NK-92 (cell line): ENCODE data around the gene CNOT6L.
"Not testable (repeated sequence)": the region's sequence is repeated elsewhere in the genome, so short reads cannot be mapped to it uniquely, and the experiment has no call there.

Experiments
- DNase-seq: peaks from one replicate; lab custom pipeline; 2025; ENCODE audit not compliant: unreplicated experiment; lab: John Stamatoyannopoulos, UW

Gene CNOT6L

GRCh38 chr4:77818602-77819403, at the start of gene CNOT6L:
Gene CNOT6L (minus strand): TSS chr4:77819368. CDS start chr4:77819308, 60 bp downstream.
- DNase-seq = no peak

- DNase-seq = no peak
These were observed 46.1 kb upstream of the CNOT6L start for GRCh38 chr4:77865259-77865658.

- not testable (repeated sequence) for DNase-seq
These were observed 44.2 kb upstream of the CNOT6L start for GRCh38 chr4:77863341-77863740.

- DNase-seq = peak; percentile 41
These were observed 43.5 kb upstream of the CNOT6L start, which contains the start of gene MRPL1 for GRCh38 chr4:77862478-77863216. Gene MRPL1 (plus strand): TSS chr4:77862830. CDS start chr4:77862849, 19 bp downstream.

GRCh38 chr4:77861495-77861894, 42.3 kb upstream of the CNOT6L start:
- DNase-seq = no peak

- DNase-seq = no peak
These were observed 40.1 kb upstream of the CNOT6L start for GRCh38 chr4:77859256-77859655.

GRCh38 chr4:77856152-77856551, 37.0 kb upstream of the CNOT6L start:
- no peak for DNase-seq

- DNase-seq = no peak
These were observed 35.4 kb upstream of the CNOT6L start for GRCh38 chr4:77854431-77855111.

GRCh38 chr4:77852892-77853495, 33.8 kb upstream of the CNOT6L start:
- no peak for DNase-seq

GRCh38 chr4:77849278-77849965, 30.3 kb upstream of the CNOT6L start:
- no peak for DNase-seq

GRCh38 chr4:77848508-77848907, 29.3 kb upstream of the CNOT6L start:
- DNase-seq = no peak

GRCh38 chr4:77845929-77846328, 26.8 kb upstream of the CNOT6L start:
- DNase-seq = no peak

- no peak for DNase-seq
These were observed 26.2 kb upstream of the CNOT6L start for GRCh38 chr4:77845400-77845799.

- no peak for DNase-seq
These were observed 25.2 kb upstream of the CNOT6L start for GRCh38 chr4:77844363-77844762.

GRCh38 chr4:77843628-77844027, 24.5 kb upstream of the CNOT6L start:
- no peak for DNase-seq

GRCh38 chr4:77834403-77834802, 15.2 kb upstream of the CNOT6L start:
- no peak for DNase-seq

GRCh38 chr4:77833126-77833724, 14.1 kb upstream of the CNOT6L start:
- DNase-seq = no peak

- no peak for DNase-seq
These were observed 8.2 kb upstream of the CNOT6L start for GRCh38 chr4:77827343-77827742.

- DNase-seq = no peak
These were observed 7.1 kb upstream of the CNOT6L start for GRCh38 chr4:77826275-77826674.

GRCh38 chr4:77821775-77822174, 2.6 kb upstream of the CNOT6L start:
- DNase-seq = no peak
